SIG-M5 treated with dmso at 0.1 percent for 504 hours (cell line): ENCODE measurements around the gene ANKRD28.

Source experiments
- DNase-seq: peaks from one replicate; lab custom pipeline; 2025; ENCODE audit not compliant: unreplicated experiment; lab: John Stamatoyannopoulos, UW

ANKRD28 gene

DNA sequence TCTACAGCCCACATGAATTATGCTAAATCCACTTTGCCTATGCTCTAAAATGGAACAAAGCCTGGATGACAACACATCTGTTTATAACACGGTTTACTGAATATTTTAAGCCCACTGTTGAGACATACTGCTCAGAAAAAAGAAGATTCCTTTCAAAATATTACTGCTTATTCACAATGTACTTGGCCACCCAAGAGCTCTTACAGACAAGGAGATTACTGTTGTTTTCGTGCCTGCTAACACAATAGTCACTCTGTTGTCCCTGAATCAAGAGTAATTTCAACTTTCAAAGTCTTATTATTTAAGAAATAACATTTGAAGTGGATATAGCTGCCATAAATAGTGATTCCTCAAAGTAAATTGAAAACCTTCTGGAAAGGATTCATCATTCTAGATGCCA, 70.9 kb downstream of the ANKRD28 start:
- no peak for DNase-seq

DNA sequence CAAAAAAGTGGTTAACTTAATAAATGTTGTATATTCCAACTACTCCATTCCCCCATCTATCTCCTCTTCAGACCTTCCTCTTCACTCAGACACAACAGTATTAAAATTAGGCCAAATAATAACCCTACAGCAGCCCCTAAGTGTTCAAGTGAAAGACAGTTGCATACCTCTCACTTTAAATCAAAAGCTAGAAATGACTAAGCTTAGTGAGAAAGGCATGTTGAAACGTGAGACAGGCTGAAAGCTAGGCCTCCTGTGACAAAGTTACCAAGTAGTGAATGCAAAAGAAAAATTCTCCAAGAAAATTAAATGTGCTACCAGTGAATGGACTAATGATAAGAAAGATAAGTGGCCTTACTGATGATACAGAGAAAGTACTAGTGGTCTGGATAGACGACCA, 71.7 kb downstream of the ANKRD28 start:
- DNase-seq = no peak

DNA sequence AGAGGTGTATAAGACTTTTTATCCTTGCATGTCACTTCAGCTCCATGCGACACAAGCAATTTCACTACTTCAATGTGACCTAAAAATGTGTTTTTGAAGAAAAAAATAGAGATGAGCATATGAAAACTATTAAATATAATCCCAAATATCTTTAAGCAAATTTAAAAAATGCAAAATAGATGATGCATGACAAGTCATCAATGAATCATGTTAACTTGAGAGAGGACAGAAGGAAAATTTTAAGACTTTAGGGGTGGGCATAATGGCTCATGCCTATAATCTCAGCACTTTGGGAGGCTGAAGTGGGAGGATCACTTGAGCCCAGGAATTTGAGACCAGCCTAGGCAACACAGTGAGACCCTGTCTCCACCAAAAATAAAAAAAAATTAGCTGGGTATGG, 73.3 kb downstream of the ANKRD28 start:
- no peak for DNase-seq

DNA sequence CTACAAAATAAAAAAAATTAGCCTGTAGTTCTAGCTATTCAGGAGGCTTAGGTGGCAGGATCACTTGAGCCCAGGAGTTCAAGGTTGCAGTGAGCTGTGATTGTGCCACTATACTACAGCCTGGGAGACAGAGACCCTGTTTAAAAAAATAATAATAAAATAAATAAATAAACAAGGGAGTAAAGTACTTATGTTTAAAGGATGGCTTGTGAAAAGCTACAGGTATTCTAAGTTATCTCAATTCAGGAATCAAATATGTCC, 74.2 kb downstream of the ANKRD28 start:
- DNase-seq = no peak

DNA sequence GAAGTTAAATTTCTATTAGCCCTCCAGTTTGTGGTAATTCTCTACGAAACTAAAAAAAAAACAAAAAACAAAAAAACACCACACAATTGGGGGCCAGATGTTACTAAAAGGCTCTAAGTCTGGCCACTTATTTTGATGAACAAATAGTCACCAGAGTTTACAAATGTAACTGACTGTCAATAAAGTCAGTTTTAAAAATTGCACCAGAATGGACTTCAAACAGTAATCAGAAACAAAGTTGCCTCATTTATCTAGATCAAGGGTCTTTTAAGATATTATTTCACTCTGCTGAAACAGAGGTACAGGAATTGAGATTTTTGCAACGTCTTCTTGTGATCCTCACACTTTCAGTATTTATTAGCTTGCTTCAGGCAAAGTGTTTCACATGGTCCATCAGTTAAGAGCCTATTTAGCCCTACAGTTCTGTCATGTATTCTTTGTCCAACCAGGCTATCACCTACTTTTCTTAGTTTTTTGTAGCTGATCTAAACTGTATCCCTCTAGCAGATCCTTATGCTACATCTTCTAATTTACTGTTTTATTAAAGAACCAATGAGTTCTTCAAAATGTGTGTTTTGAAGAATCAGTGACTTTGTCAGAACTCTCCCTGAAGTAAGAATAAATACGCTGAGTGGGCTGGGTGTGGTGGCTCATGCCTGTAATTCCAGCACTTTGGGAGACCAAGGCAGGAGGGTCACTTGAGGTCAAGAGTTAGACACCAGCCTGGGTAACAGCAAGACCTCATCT, 74.7 kb downstream of the ANKRD28 start:
- no peak for DNase-seq

DNA sequence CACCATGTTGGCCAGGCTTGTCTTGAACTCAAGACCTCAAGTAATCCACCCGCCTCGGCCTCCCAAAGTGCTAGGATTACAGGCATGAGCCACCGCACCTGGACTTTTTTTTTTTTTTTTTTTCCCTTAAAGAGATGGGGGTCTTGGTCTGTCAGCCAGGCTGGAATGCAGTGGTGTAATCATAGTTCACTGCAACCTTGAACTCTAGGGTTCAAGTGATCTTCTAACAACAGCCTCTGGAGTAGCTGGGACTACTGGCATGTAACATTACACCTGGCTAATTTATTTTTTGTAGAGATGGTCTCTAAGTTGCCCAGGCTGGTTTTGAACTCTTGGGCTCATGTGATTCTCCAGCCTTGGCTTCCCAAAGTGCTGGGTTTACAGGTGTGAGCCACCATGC, 81.6 kb downstream of the ANKRD28 start:
- DNase-seq = no peak

DNA sequence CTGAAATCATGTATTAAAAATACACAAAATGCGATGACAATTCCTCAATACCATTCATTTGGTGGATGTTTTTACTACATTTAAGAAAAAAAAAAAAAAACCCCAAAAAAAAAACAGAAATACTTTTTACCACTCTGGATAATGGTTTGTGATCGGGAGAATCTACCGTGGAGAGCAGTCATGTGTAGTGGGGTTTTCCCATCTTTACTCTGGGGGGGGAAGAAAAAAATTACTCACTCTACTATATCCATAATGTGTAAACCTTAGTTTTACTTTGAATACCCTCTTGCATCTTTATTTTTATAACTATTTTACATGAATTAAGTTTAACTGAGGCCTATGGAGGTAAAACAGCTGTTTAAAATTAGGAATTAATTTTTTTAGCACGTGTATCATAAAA, 83.3 kb downstream of the ANKRD28 start:
- no peak for DNase-seq

DNA sequence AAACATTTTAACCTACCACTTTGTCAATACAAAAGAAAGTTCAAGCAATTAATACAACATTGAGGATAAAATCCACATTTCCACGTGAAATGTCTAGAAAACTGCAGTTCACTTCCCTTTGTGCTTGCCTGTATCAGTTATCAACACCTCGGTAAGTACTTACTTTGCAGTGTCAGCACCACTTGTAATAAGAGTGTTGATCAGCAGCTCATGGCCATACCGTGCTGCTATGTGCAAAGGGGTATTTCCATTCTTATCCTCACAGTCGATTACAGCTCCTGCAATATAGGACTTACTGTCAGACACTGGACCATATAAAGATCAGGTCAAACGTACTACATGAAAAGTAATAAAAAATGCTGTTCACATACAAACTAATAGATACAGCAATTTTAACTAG, 84.4 kb downstream of the ANKRD28 start:
- no peak for DNase-seq

DNA sequence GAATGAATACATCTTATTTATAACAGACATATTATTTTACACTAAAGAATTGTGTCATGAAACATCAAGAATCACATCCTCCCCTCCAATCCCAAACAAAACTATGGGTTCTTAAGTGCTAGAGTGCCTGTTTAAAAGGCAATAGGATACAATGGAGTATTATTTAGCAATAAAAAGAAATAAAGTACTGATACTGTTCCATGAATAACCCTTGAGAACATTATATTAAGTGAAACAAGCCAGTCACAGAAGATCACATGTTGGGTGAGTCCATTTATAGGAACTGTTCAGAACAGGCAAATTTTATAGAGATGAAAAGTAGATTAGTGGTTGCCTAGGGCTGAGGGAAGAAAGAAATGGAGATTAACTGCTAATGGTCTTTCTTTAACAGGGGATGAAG, 86.5 kb downstream of the ANKRD28 start:
- DNase-seq = no peak

DNA sequence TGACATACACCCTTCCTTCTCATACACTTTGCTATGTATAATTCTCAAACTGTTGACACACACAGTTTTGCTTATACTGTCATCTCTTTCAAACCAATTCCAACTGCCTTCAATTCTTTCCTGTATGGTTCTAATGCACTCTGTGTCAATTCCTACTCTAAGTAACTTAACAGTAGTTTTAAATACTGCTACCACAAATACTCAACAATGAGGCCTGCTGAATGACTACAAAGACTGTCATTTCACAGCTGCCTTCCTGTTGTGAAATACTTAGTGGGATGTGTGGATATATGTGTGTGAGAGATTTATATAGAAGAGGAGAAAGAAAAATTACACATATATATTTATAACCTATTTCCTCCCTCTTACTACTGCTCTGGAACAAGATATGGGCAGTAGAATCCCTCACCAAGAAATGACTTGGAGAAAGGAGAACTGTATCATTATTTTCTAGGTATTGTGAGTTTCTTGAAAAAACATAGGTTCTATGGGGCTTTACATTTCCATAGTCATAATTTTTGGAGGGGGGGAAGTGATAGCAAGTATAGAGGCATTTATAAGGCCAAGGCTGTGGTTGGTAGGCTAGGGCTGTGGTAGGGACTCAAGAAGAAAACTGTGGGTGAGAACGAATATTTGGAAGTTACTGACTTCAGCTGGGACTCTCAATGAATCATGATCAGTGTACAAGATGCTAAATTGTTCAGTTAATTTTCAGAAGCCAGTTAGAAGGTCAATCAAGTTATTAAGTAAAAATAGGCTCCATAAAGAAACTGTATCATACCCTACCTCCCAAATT, 88.7 kb downstream of the ANKRD28 start:
- peak; percentile 71 for DNase-seq

DNA sequence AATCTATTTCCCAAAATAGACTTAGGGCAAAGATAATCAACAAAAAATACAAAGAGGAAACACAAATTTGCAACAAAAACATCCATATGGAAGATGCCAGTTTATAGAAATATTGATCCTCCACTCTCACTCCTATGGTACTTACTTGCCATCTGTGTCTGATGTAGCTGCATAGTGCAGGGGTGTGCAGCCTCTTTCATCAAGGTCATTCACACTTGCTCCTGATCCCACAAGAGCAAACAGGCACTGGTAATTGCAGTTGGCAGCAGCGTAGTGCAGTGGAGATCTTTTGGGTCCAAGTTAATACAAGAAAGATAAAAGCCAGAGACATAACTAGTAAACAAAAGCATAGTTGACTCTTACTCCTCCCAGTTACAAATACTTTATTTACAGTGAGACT, 90.0 kb downstream of the ANKRD28 start:
- DNase-seq = no peak

DNA sequence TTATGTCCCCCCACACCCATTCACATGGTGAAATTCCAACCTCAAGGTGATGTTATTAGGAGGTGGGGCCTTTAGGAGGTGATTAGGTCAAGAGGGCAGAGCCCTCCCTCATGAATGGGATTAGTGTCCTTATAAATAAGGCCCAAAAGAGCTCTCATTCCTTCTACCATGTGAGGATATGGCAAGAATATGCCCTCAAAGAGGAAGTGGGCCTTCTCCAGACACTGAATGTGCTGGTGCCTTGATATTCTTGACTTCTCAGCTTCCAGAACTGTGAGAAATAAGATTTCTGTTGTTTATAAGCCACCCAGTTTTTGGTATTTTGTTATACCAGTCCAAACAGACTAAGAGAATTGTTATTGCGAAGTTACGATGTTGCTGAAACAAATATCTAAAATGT, 94.4 kb downstream of the ANKRD28 start:
- DNase-seq = peak; percentile 30

DNA sequence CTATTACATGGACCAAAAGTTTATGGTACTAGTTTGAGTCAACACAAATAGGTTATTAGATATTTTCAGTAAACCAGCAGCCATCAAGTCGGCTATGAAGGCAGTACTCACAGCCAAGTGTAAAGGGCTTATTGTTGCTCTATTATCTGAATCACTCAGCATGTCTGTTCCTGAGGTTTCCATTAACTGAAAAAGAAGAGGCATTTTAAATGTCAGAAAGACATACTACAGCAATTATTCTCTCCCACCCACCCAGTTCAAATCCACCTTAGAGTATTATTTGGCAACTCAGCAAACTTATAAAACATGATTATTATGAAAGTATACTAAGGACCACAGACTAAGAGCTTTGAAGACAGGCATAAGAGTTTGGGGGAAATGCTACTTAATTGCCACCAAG, 103.2 kb downstream of the ANKRD28 start:
- no peak for DNase-seq

DNA sequence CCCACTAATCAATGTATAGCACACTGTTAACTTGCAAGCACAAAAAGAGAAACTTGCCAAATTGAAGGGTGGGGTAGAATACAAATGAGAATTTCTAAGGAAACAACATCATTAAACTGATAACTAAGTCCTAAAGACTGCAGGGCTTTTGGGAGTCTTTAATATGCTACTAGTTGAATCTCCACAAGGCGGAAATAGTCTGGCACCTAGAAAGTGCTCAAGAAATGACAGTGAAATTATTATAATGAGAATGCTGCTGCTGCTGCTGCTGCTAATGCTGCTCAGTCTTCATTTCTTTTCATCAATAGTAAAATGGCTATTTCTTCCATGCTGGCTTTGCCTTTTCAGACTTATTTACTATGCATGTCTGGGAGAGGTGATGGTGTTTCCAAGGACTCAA, 104.4 kb downstream of the ANKRD28 start:
- no peak for DNase-seq

DNA sequence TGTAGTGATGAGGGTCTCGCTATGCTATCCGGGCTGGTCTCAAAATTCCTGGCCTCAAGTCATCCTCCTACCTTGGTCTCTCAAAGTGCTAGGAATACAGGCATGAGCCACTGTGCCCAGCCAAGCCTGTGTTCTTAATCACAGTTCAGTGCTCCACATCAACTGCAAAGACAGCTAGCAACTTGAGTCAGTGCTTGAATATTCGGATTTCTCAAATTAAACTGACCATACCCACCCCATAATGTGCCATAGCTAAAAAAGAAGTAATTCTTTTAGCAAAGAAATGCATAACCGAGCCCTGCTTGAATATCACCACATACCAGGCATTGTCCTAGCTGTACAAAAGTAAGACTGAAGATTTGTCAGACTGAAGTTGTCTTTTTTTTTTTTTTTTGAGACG, 107.0 kb downstream of the ANKRD28 start:
- no peak for DNase-seq

DNA sequence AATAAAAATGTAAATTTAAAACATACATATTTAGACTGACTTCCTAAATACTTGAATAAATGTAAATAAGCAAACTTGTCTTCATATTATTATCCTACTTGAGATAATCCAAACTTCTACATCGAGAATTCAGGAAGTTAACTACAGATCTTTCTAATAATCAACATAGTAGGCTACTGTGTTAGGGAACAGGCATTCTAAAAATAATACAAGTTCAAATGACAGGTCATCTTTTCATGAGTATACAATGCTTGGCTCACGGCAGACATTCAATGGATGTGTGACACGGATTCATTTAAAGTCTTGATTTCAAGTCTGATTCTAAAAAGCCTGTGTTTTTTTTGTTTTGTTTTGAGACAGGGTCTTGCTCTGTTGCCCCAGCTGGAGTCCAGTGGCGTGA, 107.5 kb downstream of the ANKRD28 start:
- DNase-seq = no peak

DNA sequence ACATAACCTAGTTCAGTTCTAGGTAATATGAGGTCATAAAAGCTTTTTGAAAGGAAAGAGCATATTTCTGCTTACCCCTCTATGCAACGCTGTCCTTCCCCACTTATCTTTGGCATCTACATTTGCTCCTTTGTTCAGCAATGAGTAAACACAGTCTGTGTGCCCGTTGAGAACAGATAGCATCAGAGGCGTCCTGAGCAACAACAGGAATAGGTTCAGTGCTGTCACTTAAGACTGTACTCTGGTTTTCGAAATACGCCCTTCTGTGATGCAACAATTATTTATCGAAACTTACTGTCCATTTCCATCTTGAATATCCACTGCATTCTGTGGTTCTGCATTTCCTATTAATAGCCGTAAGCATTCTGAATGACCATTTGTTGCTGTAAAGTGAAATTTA, 111.9 kb downstream of the ANKRD28 start:
- DNase-seq = peak; percentile 58

DNA sequence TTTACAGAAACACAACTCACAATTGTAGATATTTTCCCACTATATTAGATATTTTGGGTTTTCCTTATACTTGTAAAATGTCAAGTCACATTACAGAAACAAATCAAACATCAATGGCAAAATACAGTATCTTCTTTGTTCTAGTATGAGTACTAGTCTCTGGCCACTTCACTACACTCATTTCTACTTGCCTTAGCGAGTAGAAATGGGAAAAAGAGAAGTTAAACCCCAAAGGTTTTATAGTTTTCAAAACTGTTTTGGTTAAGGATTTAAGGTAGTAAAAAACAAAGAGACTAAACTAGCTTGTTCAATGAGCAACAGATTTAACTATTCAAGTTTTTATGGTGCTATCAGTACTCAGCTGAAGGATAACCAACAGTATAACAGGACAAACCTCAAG, 114.5 kb downstream of the ANKRD28 start:
- DNase-seq = no peak

DNA sequence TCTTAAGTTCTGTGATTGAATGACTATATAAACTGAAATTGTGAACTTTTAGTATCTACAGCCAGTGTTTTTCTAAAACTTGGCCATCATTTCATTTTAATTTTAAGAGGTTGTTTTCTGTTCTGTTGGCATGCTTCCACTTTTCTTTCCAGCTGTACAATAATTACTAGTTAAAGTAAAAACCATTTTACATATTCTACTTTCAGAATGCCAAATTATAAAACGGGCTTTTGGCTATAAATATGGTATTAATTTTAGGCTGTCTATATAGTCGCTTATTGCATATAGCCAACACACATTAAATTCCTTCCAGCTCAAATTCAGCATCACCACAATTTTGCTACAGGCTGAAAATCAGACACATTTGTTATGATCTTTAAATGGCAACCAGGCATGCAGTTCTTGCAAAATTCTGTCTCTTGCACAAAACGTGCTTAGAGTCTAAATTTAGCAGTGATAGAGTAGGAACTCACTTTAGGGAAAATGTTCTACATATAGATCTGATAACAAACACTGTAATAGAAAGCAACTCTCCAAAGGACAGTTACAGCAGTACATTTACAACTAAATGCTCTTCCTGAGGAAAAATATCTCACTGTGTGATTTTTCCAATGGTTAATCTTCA, 115.1 kb downstream of the ANKRD28 start:
- DNase-seq = peak; percentile 77

DNA sequence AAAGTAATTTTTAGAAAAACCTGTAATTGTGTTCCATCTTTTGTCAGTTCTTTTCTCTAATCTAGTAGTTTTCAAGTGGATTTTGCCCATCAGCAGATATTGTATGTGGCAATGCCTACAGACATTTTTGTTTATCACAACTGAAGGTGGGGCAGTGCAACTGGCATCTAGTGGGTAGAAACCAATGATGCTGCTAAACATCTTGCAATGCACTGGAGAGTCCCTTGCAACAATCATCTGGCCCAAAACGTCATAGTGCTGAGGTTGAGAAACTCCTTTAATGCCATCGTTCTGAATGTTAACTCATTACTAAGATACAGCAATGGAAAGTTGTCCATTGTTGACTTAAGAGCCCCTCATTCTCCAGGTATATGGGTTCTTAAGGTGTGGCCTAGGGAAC, 116.1 kb downstream of the ANKRD28 start:
- DNase-seq = no peak

DNA sequence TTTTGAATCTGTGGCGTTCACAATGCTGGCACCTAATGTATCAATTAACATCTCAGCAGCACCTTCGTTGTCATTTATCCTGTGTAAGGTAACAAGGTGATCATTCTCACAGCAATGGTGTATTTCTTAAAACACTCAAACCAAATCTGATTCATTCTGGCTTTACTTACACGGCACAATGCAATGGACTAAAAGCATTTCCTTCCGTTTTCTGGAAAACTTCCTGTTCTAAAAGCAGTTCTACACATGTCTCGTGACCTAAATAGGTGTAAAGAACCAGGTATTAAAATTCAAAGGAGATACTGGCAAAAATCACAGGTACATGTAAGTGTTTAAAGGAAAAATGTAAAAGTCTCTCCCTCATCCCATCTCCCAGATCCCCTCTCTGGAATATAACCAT, 118.5 kb downstream of the ANKRD28 start:
- DNase-seq = no peak

DNA sequence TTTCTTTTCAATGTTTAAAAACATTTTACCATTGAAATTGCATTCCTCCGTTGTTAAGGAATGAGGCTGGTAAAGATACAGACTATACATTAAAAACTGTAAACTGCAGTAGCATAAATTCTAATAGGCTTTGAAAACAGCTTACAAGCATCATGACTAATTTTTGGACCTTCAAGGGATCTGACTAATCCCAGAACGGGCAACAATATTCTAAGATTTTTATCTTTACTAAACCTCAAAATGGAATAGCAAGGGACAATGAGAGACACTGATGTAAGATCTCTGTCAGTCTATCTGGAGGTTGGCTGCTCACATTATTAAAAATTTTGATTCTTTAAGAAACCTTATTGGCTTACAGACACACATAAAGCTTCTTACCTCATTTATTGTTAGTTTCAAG, 121.5 kb downstream of the ANKRD28 start:
- DNase-seq = no peak

DNA sequence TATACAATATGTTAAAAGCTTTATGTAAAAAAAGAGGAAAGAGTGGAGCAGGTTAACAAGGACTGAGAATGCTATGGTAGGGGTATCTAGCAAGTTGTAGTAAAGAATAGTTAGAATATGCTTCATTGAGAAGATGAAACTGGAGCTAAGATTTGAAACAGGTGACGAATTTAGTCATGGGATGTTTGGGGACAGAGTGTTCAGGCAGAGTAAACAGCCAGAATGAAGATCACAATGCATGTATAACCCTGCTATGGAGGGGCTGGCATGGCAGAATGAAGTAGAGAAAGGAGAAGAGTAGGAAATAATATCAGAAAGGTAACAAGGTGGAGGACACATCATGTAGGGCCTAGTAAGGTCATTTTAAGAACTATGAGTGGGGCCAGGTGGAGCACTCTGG, 124.2 kb downstream of the ANKRD28 start:
- no peak for DNase-seq
